ENCODE measurements around the gene KIF16B. TPM values are rescaled to one million over a fixed set of nuclear protein-coding genes. Genes with fewer than 3 reads are reported as not detected.

Gene KIF16B
- total RNA-seq, 2 experiments from 2014 or later = 3.5 to 4.2 TPM

- intact Hi-C loops (cut with micrococcal nuclease) = no loop called here
- H3K36me3 Mint-ChIP-seq (ENCODE audit: low read depth) = peaks cover 5% of the 10 kb centered on the region
- no peaks in the 10 kb centered on the region for H3K4me1 Mint-ChIP-seq (ENCODE audit: low read depth)
- CTCF ChIA-PET = no interaction called here
- no peak for ATAC-seq
- DNase-seq = no peak
- H3K27me3 Mint-ChIP-seq = no peaks in the 10 kb centered on the region
- no peak for TF ChIP-seq CTCF (IDR thresholded peaks at IDR 0.05)
- POLR2A ChIA-PET = no interaction called here
- no peak overlapping the region for H3K4me3 Mint-ChIP-seq
- H3K9me3 Mint-ChIP-seq = no peaks in the 10 kb centered on the region
- H3K27ac Mint-ChIP-seq = no peak overlapping the region
Measured at GRCh38 chr20:16385891-16386290, 187.4 kb downstream of the KIF16B start.

GRCh38 chr20:16385462-16385861 is 187.8 kb downstream of the KIF16B start:
- intact Hi-C loops (cut with micrococcal nuclease) = no loop called here
- TF ChIP-seq CTCF (IDR thresholded peaks at IDR 0.05) = no peak
- no peaks in the 10 kb centered on the region for H3K4me1 Mint-ChIP-seq (ENCODE audit: low read depth)
- no peak overlapping the region for H3K27ac Mint-ChIP-seq
- no peak overlapping the region for H3K4me3 Mint-ChIP-seq
- no peak for ATAC-seq
- ChIA-PET CTCF (no interaction called here), POLR2A (no interaction called here)
- no peaks in the 10 kb centered on the region for H3K9me3 Mint-ChIP-seq
- no peak for DNase-seq
- H3K27me3 Mint-ChIP-seq = no peaks in the 10 kb centered on the region
- peaks cover 5% of the 10 kb centered on the region for H3K36me3 Mint-ChIP-seq (ENCODE audit: low read depth)

GRCh38 chr20:16381444-16381843 is 191.8 kb downstream of the KIF16B start:
- DNase-seq = no peak
- no peak for TF ChIP-seq CTCF (IDR thresholded peaks at IDR 0.05)
- ChIA-PET CTCF (no interaction called here), POLR2A (no interaction called here)
- Mint-ChIP-seq H3K27ac (no peak overlapping the region), H3K4me1 (ENCODE audit: low read depth) (no peaks in the 10 kb centered on the region), H3K36me3 (ENCODE audit: low read depth) (peaks cover 11% of the 10 kb centered on the region), H3K4me3 (no peak overlapping the region), H3K27me3 (no peaks in the 10 kb centered on the region), H3K9me3 (no peaks in the 10 kb centered on the region)
- intact Hi-C loops (cut with micrococcal nuclease) = no loop called here
- no peak for ATAC-seq

- no peaks in the 10 kb centered on the region for H3K9me3 Mint-ChIP-seq
- H3K36me3 Mint-ChIP-seq (ENCODE audit: low read depth) = peaks cover 6% of the 10 kb centered on the region
- no peak for TF ChIP-seq CTCF (IDR thresholded peaks at IDR 0.05)
- intact Hi-C loops (cut with micrococcal nuclease) = no loop called here
- no peak for DNase-seq
- H3K27ac Mint-ChIP-seq = no peak overlapping the region
- H3K4me3 Mint-ChIP-seq = no peak overlapping the region
- H3K4me1 Mint-ChIP-seq (ENCODE audit: low read depth) = no peaks in the 10 kb centered on the region
- H3K27me3 Mint-ChIP-seq = no peaks in the 10 kb centered on the region
- CTCF ChIA-PET = no interaction called here
- POLR2A ChIA-PET = interaction anchor here (0.6 kb wide), 1 partner anchor 278 kb away, joined by 3 read pairs; no protein-coding TSS in a partner anchor
- no peak for ATAC-seq
Measured at GRCh38 chr20:16378712-16379370, 194.4 kb downstream of the KIF16B start.

GRCh38 chr20:16378122-16378521 is 195.1 kb downstream of the KIF16B start:
- Mint-ChIP-seq H3K27ac (no peak overlapping the region), H3K27me3 (no peaks in the 10 kb centered on the region), H3K4me3 (no peak overlapping the region), H3K36me3 (ENCODE audit: low read depth) (peaks cover 6% of the 10 kb centered on the region), H3K9me3 (no peaks in the 10 kb centered on the region), H3K4me1 (ENCODE audit: low read depth) (no peaks in the 10 kb centered on the region)
- no peak for TF ChIP-seq CTCF (IDR thresholded peaks at IDR 0.05)
- ChIA-PET CTCF (no interaction called here), POLR2A (no interaction called here)
- ATAC-seq (no peak), DNase-seq (no peak)
- intact Hi-C loops (cut with micrococcal nuclease) = no loop called here
